22Rv1 (cell line): ENCODE results near the gene CFL1.

Experiments
- ZFX ChIP-seq: fragments of 450-650 bp; IDR thresholded peaks from 2 replicates; pipeline ENCODE4 v1.6.1; 2017; ENCODE audit warnings: antibody characterized with exemption, borderline replicate concordance
- TF ChIP-seq, protein P1 (sequence below): fragments of 450-650 bp; IDR thresholded peaks from 2 replicates; pipeline ENCODE4 v1.5.1; 2017; ENCODE audit warnings: mild to moderate bottlenecking

DNA sequence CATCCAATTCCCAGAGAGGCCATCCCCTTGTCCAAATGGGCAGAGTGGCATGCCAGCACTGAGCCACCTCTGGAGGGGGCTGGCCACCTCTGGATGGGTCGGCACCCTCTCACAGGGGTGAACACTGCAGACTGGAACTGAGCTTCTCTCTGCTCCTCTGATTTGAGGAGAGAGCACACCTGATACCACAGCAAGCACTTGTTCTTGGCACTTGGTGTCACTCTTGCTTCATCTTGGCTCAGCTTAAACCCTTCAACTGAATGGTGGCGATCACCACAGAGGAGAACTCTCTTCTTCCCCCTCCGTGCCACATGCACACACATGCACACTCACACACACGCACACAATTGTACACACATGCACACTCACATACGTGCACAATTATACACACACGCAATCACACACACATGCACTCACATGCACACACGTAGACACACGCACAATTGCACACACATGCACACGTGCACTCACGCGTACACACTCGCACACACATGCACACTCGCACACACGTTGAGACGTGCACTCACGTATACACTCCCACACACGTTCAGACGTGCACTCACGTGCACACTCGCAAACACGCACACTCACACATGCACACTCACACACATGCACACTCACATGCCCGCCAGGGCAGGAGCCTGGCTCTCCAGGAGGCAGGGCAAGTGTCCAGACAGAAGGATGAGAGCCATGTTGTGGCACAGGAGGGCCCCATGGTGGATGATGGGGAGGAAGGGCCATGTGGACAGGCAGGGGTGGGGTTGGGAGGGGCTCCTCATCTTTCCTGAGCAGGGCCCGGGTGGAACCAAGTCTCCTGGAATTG lies 47.7 kb downstream of the CFL1 start:
- TF ChIP-seq, protein P1, sequence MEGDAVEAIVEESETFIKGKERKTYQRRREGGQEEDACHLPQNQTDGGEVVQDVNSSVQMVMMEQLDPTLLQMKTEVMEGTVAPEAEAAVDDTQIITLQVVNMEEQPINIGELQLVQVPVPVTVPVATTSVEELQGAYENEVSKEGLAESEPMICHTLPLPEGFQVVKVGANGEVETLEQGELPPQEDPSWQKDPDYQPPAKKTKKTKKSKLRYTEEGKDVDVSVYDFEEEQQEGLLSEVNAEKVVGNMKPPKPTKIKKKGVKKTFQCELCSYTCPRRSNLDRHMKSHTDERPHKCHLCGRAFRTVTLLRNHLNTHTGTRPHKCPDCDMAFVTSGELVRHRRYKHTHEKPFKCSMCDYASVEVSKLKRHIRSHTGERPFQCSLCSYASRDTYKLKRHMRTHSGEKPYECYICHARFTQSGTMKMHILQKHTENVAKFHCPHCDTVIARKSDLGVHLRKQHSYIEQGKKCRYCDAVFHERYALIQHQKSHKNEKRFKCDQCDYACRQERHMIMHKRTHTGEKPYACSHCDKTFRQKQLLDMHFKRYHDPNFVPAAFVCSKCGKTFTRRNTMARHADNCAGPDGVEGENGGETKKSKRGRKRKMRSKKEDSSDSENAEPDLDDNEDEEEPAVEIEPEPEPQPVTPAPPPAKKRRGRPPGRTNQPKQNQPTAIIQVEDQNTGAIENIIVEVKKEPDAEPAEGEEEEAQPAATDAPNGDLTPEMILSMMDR: 0 out of 2 replicates have a peak, but pooled peaks have one; percentile 12
- TF ChIP-seq ZFX: no peak
